SK-N-MC (cell line): Measurements from ENCODE around the gene GABRP.

Source experiments
- DNase-seq: peaks from one replicate; pipeline ENCODE4 v3.0.0-alpha.2; 2011; ENCODE audit warnings: low read depth, low spot score
- H3K27ac ChIP-seq: fragments of 200-600 bp; sonication (generic); 2 replicates; pipeline ENCODE4 v1.5.1; 2016; ENCODE audit warnings: mixed run types
- H3K36me3 ChIP-seq: fragments of 200-600 bp; sonication (generic); 2 replicates; pipeline ENCODE4 v1.6.1; 2017; ENCODE audit warnings: antibody characterized with exemption, low read length, mixed read lengths; ENCODE audit not compliant: insufficient read depth
- H3K4me3 ChIP-seq: fragments of 200-600 bp; sonication (generic); 2 replicates; pipeline ENCODE4 v1.5.1; 2016
- H3K9ac ChIP-seq: fragments of 200-600 bp; sonication (generic); 2 replicates; pipeline ENCODE4 v1.8.0; 2017; ENCODE audit warnings: mixed run types, mixed read lengths; ENCODE audit not compliant: insufficient read length
- H3K9me3 ChIP-seq: fragments of 200-600 bp; sonication (generic); 2 replicates; pipeline ENCODE4 v1.6.1; 2017; ENCODE audit warnings: low read depth, mild to moderate bottlenecking, antibody characterized with exemption, low read length, moderate library complexity, mixed read lengths
- EZH2 ChIP-seq: fragments of 200-600 bp; sonication (generic); IDR thresholded peaks from one replicate; pipeline ENCODE4 v1.6.1; 2017; ENCODE audit warnings: antibody characterized with exemption
- FOXP2 ChIP-seq: optimal IDR thresholded peaks from 2 replicates; pipeline ENCODE3; 2011; ENCODE audit warnings: mild to moderate bottlenecking, moderate library complexity; ENCODE audit not compliant: insufficient read depth; ENCODE audit errors: extremely low read length, control extremely low read depth
- POLR2AphosphoS5 ChIP-seq: IDR thresholded peaks from 2 replicates; pipeline ENCODE4 v1.6.1; 2012; ENCODE audit warnings: mild to moderate bottlenecking, low read depth, low read length, borderline replicate concordance

Gene GABRP

DNA sequence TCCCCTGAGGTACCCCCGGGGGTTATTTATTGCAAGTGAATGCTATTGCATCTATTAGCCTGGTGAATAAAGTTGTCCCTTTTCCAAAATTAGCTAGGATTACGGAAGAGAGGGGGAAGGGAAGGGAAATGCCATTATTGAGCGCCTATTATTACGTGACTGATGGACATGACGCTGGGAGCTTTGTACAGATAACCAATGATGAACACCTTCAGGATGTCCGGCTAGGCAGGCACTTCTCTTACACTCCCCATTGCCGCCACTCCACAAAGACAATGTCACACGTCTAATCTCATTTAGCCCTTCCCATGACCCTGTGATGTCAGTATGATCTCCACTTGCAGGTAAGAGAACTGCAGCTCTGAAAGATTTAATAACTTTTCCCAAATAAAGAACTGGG, 9.4 kb downstream of the GABRP start:
- Histone ChIP-seq H3K4me3 (no peak overlapping the region), H3K9me3 (no peaks in the 10 kb centered on the region), H3K27ac (no peak overlapping the region), H3K9ac (no peak overlapping the region), H3K36me3 (no peaks in the 10 kb centered on the region)
- no peak for DNase-seq
- TF ChIP-seq FOXP2 (no peak), POLR2AphosphoS5 (no peak), EZH2 (no peak)

DNA sequence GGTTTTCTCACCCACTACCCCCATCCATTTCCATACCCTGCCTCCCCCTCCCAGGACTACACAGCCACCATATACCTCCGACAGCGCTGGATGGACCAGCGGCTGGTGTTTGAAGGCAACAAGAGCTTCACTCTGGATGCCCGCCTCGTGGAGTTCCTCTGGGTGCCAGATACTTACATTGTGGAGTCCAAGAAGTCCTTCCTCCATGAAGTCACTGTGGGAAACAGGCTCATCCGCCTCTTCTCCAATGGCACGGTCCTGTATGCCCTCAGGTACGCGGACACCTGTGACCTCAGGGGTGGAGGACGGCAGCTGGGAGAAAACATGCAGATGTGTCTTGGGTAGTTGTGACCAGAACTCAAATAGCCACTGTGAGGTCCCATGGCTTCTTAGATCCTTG, 11.6 kb downstream of the GABRP start:
- no peak overlapping the region for H3K4me3 ChIP-seq
- H3K27ac ChIP-seq: no peak overlapping the region
- no peak for DNase-seq
- H3K9ac ChIP-seq: no peak overlapping the region
- TF ChIP-seq POLR2AphosphoS5 (no peak), FOXP2 (no peak)
- no peaks in the 10 kb centered on the region for H3K9me3 ChIP-seq
- H3K36me3 ChIP-seq: no peaks in the 10 kb centered on the region

DNA sequence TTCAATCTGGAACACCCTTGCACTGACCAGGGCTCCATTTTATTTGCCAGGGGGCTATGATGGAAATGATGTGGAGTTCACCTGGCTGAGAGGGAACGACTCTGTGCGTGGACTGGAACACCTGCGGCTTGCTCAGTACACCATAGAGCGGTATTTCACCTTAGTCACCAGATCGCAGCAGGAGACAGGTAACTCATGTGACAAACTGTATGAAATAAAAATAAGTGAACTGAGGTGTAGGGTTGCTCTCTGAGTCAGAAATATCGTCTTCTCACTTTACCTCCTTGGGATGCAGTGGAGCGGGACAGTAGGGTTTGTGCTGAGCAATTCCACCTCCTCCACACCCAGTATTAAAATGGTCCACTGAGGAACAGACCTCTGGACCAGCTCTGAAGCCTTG, 22.1 kb downstream of the GABRP start:
- Histone ChIP-seq H3K9me3 (no peaks in the 10 kb centered on the region), H3K27ac (no peak overlapping the region), H3K36me3 (no peaks in the 10 kb centered on the region), H3K9ac (no peak overlapping the region), H3K4me3 (no peak overlapping the region)
- TF ChIP-seq EZH2 (no peak), FOXP2 (no peak), POLR2AphosphoS5 (no peak)
- DNase-seq: no peak

DNA sequence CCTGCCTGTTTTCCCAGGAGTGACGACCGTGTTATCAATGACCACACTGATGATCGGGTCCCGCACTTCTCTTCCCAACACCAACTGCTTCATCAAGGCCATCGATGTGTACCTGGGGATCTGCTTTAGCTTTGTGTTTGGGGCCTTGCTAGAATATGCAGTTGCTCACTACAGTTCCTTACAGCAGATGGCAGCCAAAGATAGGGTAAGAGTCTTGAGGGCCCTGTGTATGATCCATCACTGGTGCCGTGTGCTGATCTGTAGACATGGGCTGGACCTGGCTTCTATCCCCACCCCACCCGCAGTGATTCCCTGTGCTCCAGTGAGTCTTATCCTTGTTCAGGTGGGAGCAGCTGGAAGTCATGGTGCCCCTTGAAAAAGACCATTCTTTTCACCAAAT, 26.0 kb downstream of the GABRP start:
- Histone ChIP-seq H3K27ac (no peak overlapping the region), H3K4me3 (no peak overlapping the region), H3K9me3 (no peaks in the 10 kb centered on the region), H3K36me3 (no peaks in the 10 kb centered on the region), H3K9ac (no peak overlapping the region)
- TF ChIP-seq FOXP2 (no peak), POLR2AphosphoS5 (no peak), EZH2 (no peak)
- DNase-seq: no peak

DNA sequence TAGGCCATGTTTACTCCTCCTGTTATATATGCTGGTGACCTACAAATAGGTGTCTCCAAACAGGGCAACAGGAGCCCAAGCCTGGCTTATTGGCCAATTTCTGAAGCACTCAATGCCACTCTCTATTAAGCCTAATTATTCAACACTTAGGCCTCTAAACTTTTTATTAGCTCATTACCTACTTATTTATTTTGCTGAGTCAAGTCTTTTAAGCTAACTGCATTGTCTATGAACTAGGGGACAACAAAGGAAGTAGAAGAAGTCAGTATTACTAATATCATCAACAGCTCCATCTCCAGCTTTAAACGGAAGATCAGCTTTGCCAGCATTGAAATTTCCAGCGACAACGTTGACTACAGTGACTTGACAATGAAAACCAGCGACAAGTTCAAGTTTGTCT, 28.2 kb downstream of the GABRP start:
- no peak overlapping the region for H3K9ac ChIP-seq
- no peak for DNase-seq
- TF ChIP-seq EZH2: no peak
- TF ChIP-seq POLR2AphosphoS5: no peak
- no peak for TF ChIP-seq FOXP2
- no peak overlapping the region for H3K27ac ChIP-seq
- H3K36me3 ChIP-seq: no peaks in the 10 kb centered on the region
- H3K9me3 ChIP-seq: no peaks in the 10 kb centered on the region
- no peak overlapping the region for H3K4me3 ChIP-seq

DNA sequence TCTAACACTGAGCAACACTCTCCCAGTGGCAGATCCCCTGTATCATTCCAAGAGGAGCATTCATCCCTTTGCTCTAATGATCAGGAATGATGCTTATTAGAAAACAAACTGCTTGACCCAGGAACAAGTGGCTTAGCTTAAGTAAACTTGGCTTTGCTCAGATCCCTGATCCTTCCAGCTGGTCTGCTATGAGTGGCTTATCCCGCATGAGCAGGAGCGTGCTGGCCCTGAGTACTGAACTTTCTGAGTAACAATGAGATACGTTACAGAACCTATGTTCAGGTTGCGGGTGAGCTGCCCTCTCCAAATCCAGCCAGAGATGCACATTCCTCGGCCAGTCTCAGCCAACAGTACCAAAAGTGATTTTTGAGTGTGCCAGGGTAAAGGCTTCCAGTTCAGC, 29.7 kb downstream of the GABRP start:
- no peak overlapping the region for H3K4me3 ChIP-seq
- H3K9ac ChIP-seq: no peak overlapping the region
- no peaks in the 10 kb centered on the region for H3K36me3 ChIP-seq
- no peak overlapping the region for H3K27ac ChIP-seq
- TF ChIP-seq EZH2 (no peak), FOXP2 (no peak), POLR2AphosphoS5 (no peak)
- no peak for DNase-seq
- no peaks in the 10 kb centered on the region for H3K9me3 ChIP-seq

DNA sequence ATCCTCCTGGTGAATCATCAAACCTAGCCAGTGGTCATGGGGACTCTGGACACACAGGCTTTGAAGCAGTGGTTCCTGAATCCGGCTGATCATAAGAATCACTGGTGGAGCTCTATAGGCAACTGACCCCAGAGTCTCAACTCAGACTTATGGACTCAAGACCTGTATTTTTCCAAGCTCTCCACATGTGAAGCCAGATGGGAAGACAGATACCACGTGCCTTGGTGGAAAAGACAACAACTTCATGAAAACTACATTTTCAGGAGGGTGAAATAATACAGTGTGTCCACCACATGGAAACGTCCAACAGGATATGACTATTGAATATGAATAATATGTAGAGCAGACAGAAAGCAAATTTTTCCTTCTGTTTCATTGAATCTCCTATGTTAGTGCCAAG, 33.7 kb downstream of the GABRP start:
- H3K36me3 ChIP-seq: no peaks in the 10 kb centered on the region
- TF ChIP-seq POLR2AphosphoS5 (no peak), FOXP2 (no peak), EZH2 (no peak)
- no peak overlapping the region for H3K4me3 ChIP-seq
- H3K9ac ChIP-seq: no peak overlapping the region
- no peaks in the 10 kb centered on the region for H3K9me3 ChIP-seq
- H3K27ac ChIP-seq: no peak overlapping the region
- DNase-seq: no peak

DNA sequence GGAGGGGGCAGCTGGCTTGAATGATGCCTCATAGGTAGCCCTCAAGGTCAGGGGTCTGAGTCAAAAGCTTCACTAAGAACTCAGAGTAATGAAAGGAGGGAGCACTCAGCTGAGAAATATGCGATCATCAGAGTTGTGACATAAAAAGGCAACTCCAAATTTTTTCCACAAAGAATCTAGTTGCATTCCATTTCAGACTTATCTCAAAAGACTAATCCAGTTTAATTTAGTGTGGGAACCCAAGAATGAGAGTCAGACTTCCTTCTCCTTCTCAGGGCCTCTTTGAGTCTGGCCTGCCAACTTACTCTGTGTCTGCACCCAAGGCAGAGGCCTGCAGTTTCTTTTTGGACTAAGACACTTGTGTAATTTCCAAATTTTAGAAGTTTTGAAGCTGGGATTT, 34.7 kb downstream of the GABRP start:
- no peak overlapping the region for H3K9ac ChIP-seq
- H3K36me3 ChIP-seq: no peaks in the 10 kb centered on the region
- TF ChIP-seq POLR2AphosphoS5: no peak
- TF ChIP-seq EZH2: no peak
- no peak for TF ChIP-seq FOXP2
- no peak overlapping the region for H3K4me3 ChIP-seq
- no peak overlapping the region for H3K27ac ChIP-seq
- H3K9me3 ChIP-seq: no peaks in the 10 kb centered on the region
- no peak for DNase-seq

DNA sequence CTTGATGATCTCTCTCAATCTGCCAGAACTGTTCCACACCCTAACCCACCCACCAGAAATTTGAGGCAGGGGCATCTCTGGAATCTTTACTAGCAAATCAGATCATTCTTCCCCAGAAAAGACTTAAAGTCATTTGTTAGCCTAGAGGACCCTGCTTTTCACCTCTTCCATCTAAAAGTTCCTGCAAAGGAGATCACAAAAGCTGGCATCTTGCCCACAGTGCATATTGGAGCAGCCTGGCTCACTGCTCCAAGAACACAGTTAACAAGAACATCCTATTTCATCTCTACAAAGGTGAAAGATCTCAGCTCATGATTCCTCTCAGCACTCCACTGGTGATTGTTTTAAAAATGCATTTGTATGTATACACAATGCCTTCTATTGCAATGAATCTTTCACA, 36.3 kb downstream of the GABRP start:
- Histone ChIP-seq H3K36me3 (no peaks in the 10 kb centered on the region), H3K9me3 (no peaks in the 10 kb centered on the region), H3K27ac (no peak overlapping the region), H3K9ac (no peak overlapping the region), H3K4me3 (no peak overlapping the region)
- TF ChIP-seq FOXP2 (no peak), EZH2 (no peak), POLR2AphosphoS5 (no peak)
- no peak for DNase-seq

DNA sequence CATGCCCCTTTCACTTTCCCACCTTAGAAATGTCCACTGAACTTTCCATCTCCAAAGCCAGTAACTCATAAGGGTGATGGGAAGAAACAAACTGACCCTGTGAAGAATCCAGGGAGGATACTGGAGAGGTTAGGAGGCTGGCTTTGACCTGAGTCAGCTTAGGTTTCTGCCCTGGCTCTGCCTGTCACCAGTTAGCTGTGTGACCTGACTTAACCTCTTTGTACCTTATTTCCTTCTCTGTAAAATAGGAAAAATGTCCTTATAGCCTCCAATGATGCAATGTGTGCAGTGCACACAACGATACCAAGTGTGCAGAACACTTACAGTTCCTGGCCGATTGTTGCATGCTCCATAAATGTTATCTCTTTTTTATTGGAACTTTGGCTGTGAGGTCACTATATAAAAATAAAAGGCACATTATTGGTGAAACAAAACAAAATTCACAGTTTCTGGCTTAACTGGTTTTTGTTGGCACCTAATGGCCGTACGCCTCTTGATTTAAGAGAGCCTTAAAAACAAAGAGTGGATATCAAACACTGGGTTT, 37.8 kb downstream of the GABRP start:
- H3K27ac ChIP-seq: no peak overlapping the region
- no peak for DNase-seq
- H3K4me3 ChIP-seq: no peak overlapping the region
- TF ChIP-seq EZH2 (no peak), FOXP2 (no peak), POLR2AphosphoS5 (no peak)
- no peaks in the 10 kb centered on the region for H3K9me3 ChIP-seq
- no peaks in the 10 kb centered on the region for H3K36me3 ChIP-seq
- no peak overlapping the region for H3K9ac ChIP-seq
